SK-N-SH (cell line): Measurements from ENCODE around the gene ERMAP. TPM values are rescaled to one million over a fixed set of nuclear protein-coding genes. Genes with fewer than 3 reads are reported as not detected.

Experiments
- CTCF ChIA-PET: fragments of 300-600, 350-600 bp; formaldehyde crosslinking; extraction: SDS; loops from one replicate; lab custom pipeline; 2021; lab: Yijun Ruan, JAX
- POLR2A ChIA-PET: fragments of 350-600 bp; sonication (Branson Sonifier 250); formaldehyde crosslinking; extraction: SDS; loops from one replicate; lab custom pipeline; 2020; ENCODE audit warnings: antibody characterized with exemption, inconsistent platforms; lab: Yijun Ruan, JAX
- DNase-seq: peaks from one replicate; pipeline ENCODE4 v3.0.0; 2012
- H2AFZ ChIP-seq: fragments of 200-600 bp; sonication (generic); 2 replicates; pipeline ENCODE4 v1.8.1; 2016; ENCODE audit warnings: antibody characterized with exemption, mild to moderate bottlenecking, low read depth
- H3F3A ChIP-seq: fragments of 200-600 bp; sonication (generic); replicated peaks from 2 replicates; pipeline ENCODE3; 2016; ENCODE audit warnings: antibody characterized with exemption, mild to moderate bottlenecking; ENCODE audit not compliant: insufficient read depth
- H3K27ac ChIP-seq, 2 experiments: fragments of 200-500 bp in 1 of 2; fragments of 200-600 bp in 1 of 2; sonication (Bioruptor generic) in 1 of 2; sonication (generic), shearing (Covaris generic) in 1 of 2; 2 replicates each; pipeline versions ENCODE4 v1.5.1 to v1.6.1; 2014 to 2016; ENCODE audit warnings: low read depth in 2 of 2, inconsistent platforms in 1 of 2, low read length in 1 of 2, mild to moderate bottlenecking in 1 of 2, mixed read lengths in 1 of 2
- H3K27me3 ChIP-seq: fragments of 200-600 bp; sonication (generic), shearing (Covaris generic); 2 replicates; pipeline ENCODE4 v1.6.1; 2016; ENCODE audit warnings: mixed run types; ENCODE audit not compliant: insufficient read depth
- H3K36me3 ChIP-seq, 2 experiments: fragments of 200-500 bp in 1 of 2; fragments of 200-600 bp in 1 of 2; sonication (Bioruptor generic) in 1 of 2; sonication (generic) in 1 of 2; replicated peaks in 1 of 2; 2 replicates each; pipeline versions ENCODE3 to v1.5.1; 2014 to 2016; ENCODE audit warnings: low read length in 1 of 2, mild to moderate bottlenecking in 1 of 2; ENCODE audit not compliant: insufficient read depth in 2 of 2, control insufficient read depth in 1 of 2
- H3K4me1 ChIP-seq, 2 experiments: fragments of 200-500 bp in 1 of 2; fragments of 200-600 bp in 1 of 2; sonication (Bioruptor generic) in 1 of 2; sonication (generic), shearing (Covaris generic) in 1 of 2; 2 replicates each; pipeline versions ENCODE4 v1.5.1 to v1.6.1; 2014 to 2016; ENCODE audit warnings: low read depth in 1 of 2, low read length in 1 of 2, mixed run types in 1 of 2; ENCODE audit not compliant: insufficient read depth in 2 of 2, control insufficient read depth in 1 of 2
- H3K4me2 ChIP-seq: fragments of 200-600 bp; sonication (generic), shearing (Covaris generic); 2 replicates; pipeline ENCODE4 v1.6.1; 2017; ENCODE audit warnings: mixed run types
- H3K4me3 ChIP-seq, 2 experiments: fragments of 200-500 bp in 1 of 2; fragments of 200-600 bp in 1 of 2; sonication (Bioruptor generic) in 1 of 2; sonication (generic), shearing (Covaris generic) in 1 of 2; 2 replicates each; pipeline versions ENCODE4 v1.5.1 to v1.8.1; 2014 to 2016; ENCODE audit warnings: low read depth in 2 of 2, inconsistent platforms in 1 of 2, low read length in 1 of 2, mild to moderate bottlenecking in 1 of 2, mixed read lengths in 1 of 2, moderate library complexity in 1 of 2
- H3K79me2 ChIP-seq: fragments of 200-600 bp; sonication (generic); 2 replicates; pipeline ENCODE4 v1.8.1; 2017; ENCODE audit warnings: mild to moderate bottlenecking; ENCODE audit not compliant: insufficient read depth
- H3K9ac ChIP-seq: fragments of 200-600 bp; sonication (generic); 2 replicates; pipeline ENCODE4 v1.6.1; 2017; ENCODE audit warnings: mixed run types
- H3K9me2 ChIP-seq: fragments of 200-600 bp; sonication (generic); 2 replicates; pipeline ENCODE4 v1.6.1; 2017; ENCODE audit warnings: mixed run types
- H3K9me3 ChIP-seq: fragments of 200-600 bp; sonication (generic); 2 replicates; pipeline ENCODE4 v1.6.1; 2017; ENCODE audit warnings: mixed run types, mild to moderate bottlenecking, moderate library complexity
- H4K20me1 ChIP-seq: fragments of 200-600 bp; sonication (generic); 2 replicates; pipeline ENCODE4 v1.6.1; 2017; ENCODE audit warnings: mild to moderate bottlenecking, mixed run types; ENCODE audit not compliant: insufficient read depth
- CHD2 ChIP-seq: fragments of 150-350 bp; IDR thresholded peaks from 2 replicates; pipeline ENCODE4 v1.6.1; 2018; ENCODE audit warnings: low read length; ENCODE audit not compliant: partially characterized antibody
- ELF1 ChIP-seq: IDR thresholded peaks from 2 replicates; pipeline ENCODE4 v1.4.0; 2012
- EP300 ChIP-seq, 2 experiments: IDR thresholded peaks; 2 replicates each; pipeline versions ENCODE4 v1.4.0 to v1.6.1; 2012; ENCODE audit warnings: borderline replicate concordance in 1 of 2, low read depth in 1 of 2, low read length in 1 of 2
- FOSL2 ChIP-seq: IDR thresholded peaks from 2 replicates; pipeline ENCODE4 v1.4.0; 2012; ENCODE audit warnings: low read depth, mild to moderate bottlenecking, moderate library complexity, borderline replicate concordance
- FOXM1 ChIP-seq: IDR thresholded peaks from 2 replicates; pipeline ENCODE4 v1.4.0; 2012; ENCODE audit warnings: low read depth, mild to moderate bottlenecking
- JUND ChIP-seq: IDR thresholded peaks from 2 replicates; pipeline ENCODE4 v1.4.0; 2012
- MEF2A ChIP-seq: IDR thresholded peaks from 2 replicates; pipeline ENCODE4 v1.4.0; 2012; ENCODE audit warnings: low read depth, borderline replicate concordance
- MXI1 ChIP-seq: IDR thresholded peaks from 2 replicates; pipeline ENCODE4 v1.6.1; 2012; ENCODE audit warnings: mild to moderate bottlenecking, low read depth, low read length, improper control_type of control experiment
- PBX3 ChIP-seq: IDR thresholded peaks from 2 replicates; pipeline ENCODE4; 2012
- RAD21 ChIP-seq: IDR thresholded peaks from 2 replicates; pipeline ENCODE4 v1.6.1; 2012; ENCODE audit warnings: mild to moderate bottlenecking, low read length
- RCOR1 ChIP-seq: fragments of 150-350 bp; IDR thresholded peaks from 2 replicates; pipeline ENCODE4 v1.6.1; 2017; ENCODE audit warnings: antibody characterized with exemption, low read length
- RXRA ChIP-seq: IDR thresholded peaks from 2 replicates; pipeline ENCODE4 v1.4.0; 2012; ENCODE audit warnings: low read depth, mild to moderate bottlenecking, borderline replicate concordance
- SMC3 ChIP-seq: IDR thresholded peaks from 2 replicates; pipeline ENCODE4 v1.6.1; 2012; ENCODE audit warnings: low read depth, low read length, improper control_type of control experiment
- ZBTB33 ChIP-seq: IDR thresholded peaks from 2 replicates; pipeline ENCODE4 v1.4.0; 2012; ENCODE audit warnings: low read depth, borderline replicate concordance
- WGBS: methylation state at CpG from one replicate; pipeline ENCODE4 v1.1.6; 2017; ENCODE audit warnings: low lambda C conversion rate; 5-methylcytosine and 5-hydroxymethylcytosine counted together
- polyA plus RNA-seq, 3 experiments: library from polyadenylated mRNA; depleted of rRNA; stranded (reverse); fragments of >200 nt; gene quantifications; 2 replicates each; pipeline ENCODE4 v1.2.3, GENCODE V29; 2012

ERMAP gene
- polyA plus RNA-seq, 1 of the 3 experiments (the other 2 are of a cell fraction): 10.4 TPM

DNA sequence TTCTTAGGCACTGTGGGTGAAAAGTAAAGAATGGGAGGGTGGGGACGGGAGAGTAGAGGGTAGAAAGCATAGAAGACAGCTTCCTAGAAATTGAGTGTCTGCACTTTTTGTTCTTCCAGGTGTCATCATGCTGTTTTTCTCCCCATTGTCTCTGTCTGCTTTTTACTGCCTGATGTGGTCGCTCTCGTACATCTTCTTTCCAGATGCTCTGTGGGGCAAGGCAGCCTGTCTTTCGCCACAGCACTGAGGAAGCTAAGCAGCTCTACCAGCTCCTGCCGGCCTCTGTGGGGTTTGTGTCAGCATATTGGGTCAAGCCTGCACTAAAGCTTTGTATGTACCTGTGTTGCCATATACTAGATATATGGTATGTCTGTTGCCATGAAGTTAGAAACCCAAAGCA lies 18.9 kb upstream of the ERMAP start:
- H3K27ac ChIP-seq: no peak overlapping the region
- no peak overlapping the region for H2AFZ ChIP-seq
- H3K4me2 ChIP-seq: no peak overlapping the region
- ChIA-PET POLR2A (no interaction called here), CTCF (interaction anchor here (0.9 to 2.5 kb wide), 3 partner anchors 19 to 276 kb away, joined by 4 to 8 read pairs (median 6); no protein-coding TSS in a partner anchor)
- H3K79me2 ChIP-seq: no peaks in the 10 kb centered on the region
- no peaks in the 10 kb centered on the region for H3K9me2 ChIP-seq
- no peak for DNase-seq
- 73% methylated on average over 4 of the region's 5 CpGs for WGBS
- no peaks in the 10 kb centered on the region for H3F3A ChIP-seq
- no peaks in the 10 kb centered on the region for H3K36me3 ChIP-seq
- no peaks in the 10 kb centered on the region for H3K9me3 ChIP-seq
- H4K20me1 ChIP-seq: no peaks in the 10 kb centered on the region
- no peak overlapping the region for H3K9ac ChIP-seq
- no peak for TF ChIP-seq MEF2A
- TF ChIP-seq RXRA: no peak
- TF ChIP-seq RCOR1: no peak
- no peak for TF ChIP-seq CHD2
- no peak for TF ChIP-seq ELF1
- TF ChIP-seq FOSL2: no peak
- TF ChIP-seq SMC3: no peak
- TF ChIP-seq FOXM1: no peak
- no peak for TF ChIP-seq ZBTB33
- TF ChIP-seq JUND: no peak
- H3K27me3 ChIP-seq: no peaks in the 10 kb centered on the region
- no peaks in the 10 kb centered on the region; a peak in 1 of 4 replicates for H3K4me1 ChIP-seq
- no peak overlapping the region for H3K4me3 ChIP-seq

DNA sequence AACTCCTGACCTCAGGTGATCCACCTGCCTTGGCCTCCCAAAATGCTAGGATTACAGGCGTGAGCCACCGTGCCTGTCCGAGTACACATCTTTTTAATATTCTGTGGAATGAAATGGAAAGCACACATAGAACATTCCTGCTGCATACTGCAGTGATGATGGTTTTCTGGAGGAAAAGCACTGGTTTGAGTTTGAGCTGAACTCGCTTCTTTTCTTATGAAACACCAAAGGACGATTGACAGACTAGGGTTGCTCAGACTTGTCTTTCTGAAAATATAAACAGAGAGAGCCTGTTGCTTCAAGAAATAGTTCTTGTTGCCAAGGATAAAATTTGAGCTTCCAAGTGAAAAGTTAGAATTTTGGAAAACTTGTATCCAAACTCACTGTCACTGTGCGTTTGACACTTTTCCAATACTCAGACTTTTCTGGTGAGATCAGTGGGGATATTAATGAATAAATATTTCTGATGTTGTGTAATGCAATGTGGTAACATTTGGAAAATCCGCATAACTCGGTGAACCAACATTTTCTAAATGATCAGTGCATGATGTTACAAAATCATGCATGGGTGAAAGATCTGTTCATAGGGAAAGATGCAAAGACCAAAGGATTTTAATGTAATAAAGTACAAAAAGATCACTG lies 15.0 kb upstream of the ERMAP start:
- H2AFZ ChIP-seq: no peak overlapping the region
- no peak for DNase-seq

More for the DNA sequence above, 15.0 kb upstream of the ERMAP start:
- WGBS: 92% methylated on average over 8 of the region's 8 CpGs
- ChIA-PET CTCF (interaction anchor here (1.9 kb wide), 1 partner anchor 14 kb away, joined by 4 read pairs; no protein-coding TSS in a partner anchor), POLR2A (interaction anchor here (0.7 kb wide), 1 partner anchor 63 kb away, joined by 4 read pairs; no protein-coding TSS in a partner anchor)
- H3K4me1 ChIP-seq: no peaks in the 10 kb centered on the region
- H3K4me3 ChIP-seq: no peak overlapping the region
- no peaks in the 10 kb centered on the region for H3K79me2 ChIP-seq
- no peaks in the 10 kb centered on the region for H3F3A ChIP-seq
- no peaks in the 10 kb centered on the region for H3K27me3 ChIP-seq
- H4K20me1 ChIP-seq: no peaks in the 10 kb centered on the region
- no peaks in the 10 kb centered on the region for H3K9me3 ChIP-seq
- no peak overlapping the region for H3K27ac ChIP-seq
- H3K4me2 ChIP-seq: no peak overlapping the region
- no peaks in the 10 kb centered on the region for H3K9me2 ChIP-seq
- H3K36me3 ChIP-seq: no peaks in the 10 kb centered on the region
- TF ChIP-seq RAD21 (no peak), FOSL2 (no peak), ZBTB33 (no peak), EP300 (IDR thresholded peaks at IDR 0.05; ENCODE audit: borderline replicate concordance in 1 of 2, low read depth in 1 of 2, low read length in 1 of 2) (no peak), MXI1 (no peak), PBX3 (no peak), SMC3 (no peak)
- H3K9ac ChIP-seq: no peak overlapping the region
